ENCODE data around the gene HS6ST3.

Gene HS6ST3

GRCh38 chr13:96860882-96861281, 771.0 kb downstream of the HS6ST3 start:
- no peak for DNase-seq

- DNase-seq: no peak
These were observed 772.2 kb downstream of the HS6ST3 start for GRCh38 chr13:96862093-96862492.

GRCh38 chr13:96862999-96863398, 773.1 kb downstream of the HS6ST3 start:
- DNase-seq: no peak

GRCh38 chr13:96871469-96871868, 781.6 kb downstream of the HS6ST3 start:
- DNase-seq: no peak

GRCh38 chr13:96880419-96880818, 790.5 kb downstream of the HS6ST3 start:
- DNase-seq: no peak

All from NCI-H2029 treated with DMSO at 0.1 percent for 48 hours (cell line).